ENCODE data around the gene XIRP1. TPM values are rescaled to one million over a fixed set of nuclear protein-coding genes. Genes with fewer than 3 reads are reported as not detected.

The XIRP1 gene
- total and polyA plus RNA-seq, 2 of the 13 experiments (the other 11 are each of a cell fraction or from before 2014, with no cell fraction given) = not detected

DNA sequence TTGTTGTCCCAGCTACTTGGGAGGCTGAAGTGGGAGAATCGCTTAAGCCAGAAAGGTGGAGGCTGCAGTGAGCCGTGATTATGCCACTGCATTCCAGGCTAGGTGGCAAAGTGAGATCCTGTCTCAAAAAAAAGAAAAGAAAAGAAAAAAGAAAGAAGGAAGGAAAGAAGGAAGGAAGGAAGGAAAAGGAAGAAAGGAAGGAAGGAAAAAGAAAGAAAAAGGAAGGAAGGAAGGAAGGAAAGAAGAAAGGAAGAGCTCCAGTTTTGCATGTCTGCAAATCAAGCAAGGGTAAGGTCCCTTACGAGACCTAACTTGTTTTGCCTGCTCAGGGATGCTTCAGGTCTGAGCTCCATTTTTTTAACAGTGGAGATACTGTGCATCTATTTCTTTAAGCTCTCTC lies 3.6 kb upstream of the XIRP1 start:
- intact Hi-C loops (cut with micrococcal nuclease; ENCODE audit: unreplicated experiment) (no loop called here), in situ Hi-C loops (cut with HindIII; ENCODE audit: extremely low pct_ligation_motif_present, low pct_unique_long_range_greater_than_20kb) (no loop called here)
- POLR2A ChIA-PET = no interaction called here
- H3K4me1 ChIP-seq (ENCODE audit: insufficient read depth, low read length) = no peaks in the 10 kb centered on the region
- no peak overlapping the region for H3K4me2 ChIP-seq (ENCODE audit: low read depth, low read length)
- H3K27me3 ChIP-seq (ENCODE audit: control insufficient read depth in 1 of 2, insufficient read depth in 2 of 2, low read length in 2 of 2) = no peaks in the 10 kb centered on the region; a peak in 1 of 5 replicates
- 51% methylated on average over 3 of the region's 3 CpGs for WGBS (ENCODE audit: low lambda C conversion rate)
- no peak for FAIRE-seq
- no peaks in the 10 kb centered on the region for H3K36me3 ChIP-seq (replicated peaks in 1 of 2; ENCODE audit: control insufficient read depth in 1 of 2, insufficient read depth in 2 of 2, low read length in 2 of 2)
- H4K20me1 ChIP-seq (ENCODE audit: insufficient read depth, low read length) = no peaks in the 10 kb centered on the region
- no peaks in the 10 kb centered on the region for H3K9me3 ChIP-seq (ENCODE audit: low read length)
- ATAC-seq = no peak
- CTCF ChIA-PET (ENCODE audit: low intra/inter-chr PET ratio, low total read pairs) = no interaction called here
- H3K9ac ChIP-seq (ENCODE audit: insufficient read depth, low read depth, low read length) = no peak overlapping the region
- BruUV-seq (replicated peaks) = no TSS peak
- no peak overlapping the region for H3K27ac ChIP-seq (ENCODE audit: extremely low read length, insufficient read depth, low read length)
- H3K79me2 ChIP-seq (ENCODE audit: insufficient read depth, low read length) = no peaks in the 10 kb centered on the region
- H2AFZ ChIP-seq (ENCODE audit: low read length) = no peak overlapping the region
- no peak overlapping the region for H3K4me3 ChIP-seq (replicated peaks in 1 of 3; ENCODE audit: insufficient read depth in 1 of 3, low read depth in 2 of 3, low read length in 3 of 3)
- no peak for DNase-seq (ENCODE audit: low spot score)
- TF ChIP-seq, protein P1, sequence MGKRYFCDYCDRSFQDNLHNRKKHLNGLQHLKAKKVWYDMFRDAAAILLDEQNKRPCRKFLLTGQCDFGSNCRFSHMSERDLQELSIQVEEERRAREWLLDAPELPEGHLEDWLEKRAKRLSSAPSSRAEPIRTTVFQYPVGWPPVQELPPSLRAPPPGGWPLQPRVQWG (CRISPR knock-in tag; IDR thresholded peaks at IDR 0.05; ENCODE audit: borderline replicate concordance, low read depth) = no peak
- TF ChIP-seq MIER3 (CRISPR knock-in tag; IDR thresholded peaks at IDR 0.05; ENCODE audit: borderline replicate concordance) (no peak), SSRP1 (CRISPR knock-in tag; IDR thresholded peaks at IDR 0.05) (no peak), SIX1 (CRISPR knock-in tag; IDR thresholded peaks at IDR 0.05; ENCODE audit: borderline replicate concordance) (no peak), ZNF790 (CRISPR knock-in tag; IDR thresholded peaks at IDR 0.05; ENCODE audit: borderline replicate concordance) (no peak), THAP7 (CRISPR knock-in tag; IDR thresholded peaks at IDR 0.05) (no peak), ZNF792 (CRISPR knock-in tag; IDR thresholded peaks at IDR 0.05) (no peak), ZNF24 (IDR thresholded peaks at IDR 0.05) (no peak), BORCS8-MEF2B (CRISPR knock-in tag; IDR thresholded peaks at IDR 0.05) (no peak), NR2C2 (CRISPR knock-in tag; IDR thresholded peaks at IDR 0.05; ENCODE audit: borderline replicate concordance) (no peak), NFE2L1 (CRISPR knock-in tag; IDR thresholded peaks at IDR 0.05; ENCODE audit: borderline replicate concordance) (no peak), AKNA (CRISPR knock-in tag; IDR thresholded peaks at IDR 0.05; ENCODE audit: borderline replicate concordance) (no peak), REXO4 (CRISPR knock-in tag; IDR thresholded peaks at IDR 0.05; ENCODE audit: borderline replicate concordance) (no peak)
- TF ChIP-seq, protein P2, sequence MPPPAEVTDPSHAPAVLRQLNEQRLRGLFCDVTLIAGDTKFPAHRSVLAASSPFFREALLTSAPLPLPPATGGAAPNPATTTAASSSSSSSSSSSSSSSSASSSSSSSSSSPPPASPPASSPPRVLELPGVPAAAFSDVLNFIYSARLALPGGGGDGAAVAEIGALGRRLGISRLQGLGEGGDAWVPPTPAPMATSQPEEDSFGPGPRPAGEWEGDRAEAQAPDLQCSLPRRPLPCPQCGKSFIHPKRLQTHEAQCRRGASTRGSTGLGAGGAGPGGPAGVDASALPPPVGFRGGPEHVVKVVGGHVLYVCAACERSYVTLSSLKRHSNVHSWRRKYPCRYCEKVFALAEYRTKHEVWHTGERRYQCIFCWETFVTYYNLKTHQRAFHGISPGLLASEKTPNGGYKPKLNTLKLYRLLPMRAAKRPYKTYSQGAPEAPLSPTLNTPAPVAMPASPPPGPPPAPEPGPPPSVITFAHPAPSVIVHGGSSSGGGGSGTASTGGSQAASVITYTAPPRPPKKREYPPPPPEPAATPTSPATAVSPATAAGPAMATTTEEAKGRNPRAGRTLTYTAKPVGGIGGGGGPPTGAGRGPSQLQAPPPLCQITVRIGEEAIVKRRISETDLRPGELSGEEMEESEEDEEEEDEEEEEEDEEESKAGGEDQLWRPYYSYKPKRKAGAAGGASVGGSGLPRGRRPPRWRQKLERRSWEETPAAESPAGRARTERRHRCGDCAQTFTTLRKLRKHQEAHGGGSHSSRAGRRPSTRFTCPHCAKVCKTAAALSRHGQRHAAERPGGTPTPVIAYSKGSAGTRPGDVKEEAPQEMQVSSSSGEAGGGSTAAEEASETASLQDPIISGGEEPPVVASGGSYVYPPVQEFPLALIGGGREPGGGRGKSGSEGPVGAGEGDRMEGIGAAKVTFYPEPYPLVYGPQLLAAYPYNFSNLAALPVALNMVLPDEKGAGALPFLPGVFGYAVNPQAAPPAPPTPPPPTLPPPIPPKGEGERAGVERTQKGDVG (CRISPR knock-in tag; IDR thresholded peaks at IDR 0.05; ENCODE audit: borderline replicate concordance) = no peak
- TF ChIP-seq, protein P3, sequence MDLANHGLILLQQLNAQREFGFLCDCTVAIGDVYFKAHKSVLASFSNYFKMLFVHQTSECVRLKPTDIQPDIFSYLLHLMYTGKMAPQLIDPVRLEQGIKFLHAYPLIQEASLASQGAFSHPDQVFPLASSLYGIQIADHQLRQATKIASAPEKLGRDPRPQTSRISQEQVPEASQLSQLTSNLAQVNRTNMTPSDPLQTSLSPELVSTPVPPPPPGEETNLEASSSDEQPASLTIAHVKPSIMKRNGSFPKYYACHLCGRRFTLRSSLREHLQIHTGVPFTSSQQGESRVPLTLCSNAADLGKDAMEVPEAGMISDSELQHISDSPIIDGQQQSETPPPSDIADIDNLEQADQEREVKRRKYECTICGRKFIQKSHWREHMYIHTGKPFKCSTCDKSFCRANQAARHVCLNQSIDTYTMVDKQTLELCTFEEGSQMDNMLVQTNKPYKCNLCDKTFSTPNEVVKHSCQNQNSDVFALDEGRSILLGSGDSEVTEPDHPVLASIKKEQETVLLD (CRISPR knock-in tag; IDR thresholded peaks at IDR 0.05; ENCODE audit: low read depth) = no peak
